KMS-11 (cell line): ENCODE data around the gene TRIM66.

Experiments
- H2AFZ ChIP-seq: fragments of 200-600 bp; sonication (generic); 2 replicates; pipeline ENCODE4 v1.6.1; 2016; ENCODE audit warnings: antibody characterized with exemption, mixed run types, low read depth
- H3K27ac ChIP-seq: fragments of 200-600 bp; sonication (generic); 2 replicates; pipeline ENCODE4 v1.6.1; 2016; ENCODE audit warnings: mild to moderate bottlenecking, mixed run types
- H3K27me3 ChIP-seq: fragments of 200-600 bp; sonication (generic); 2 replicates; pipeline ENCODE4 v1.6.1; 2017; ENCODE audit warnings: mild to moderate bottlenecking, low read depth, mixed run types, moderate library complexity; ENCODE audit not compliant: insufficient read depth
- H3K36me3 ChIP-seq: fragments of 200-600 bp; sonication (generic); 2 replicates; pipeline ENCODE4 v1.6.1; 2017; ENCODE audit warnings: mild to moderate bottlenecking, mixed run types; ENCODE audit not compliant: insufficient read depth
- H3K4me1 ChIP-seq: fragments of 200-600 bp; sonication (generic); 2 replicates; pipeline ENCODE4 v1.6.1; 2016; ENCODE audit warnings: mild to moderate bottlenecking, low read depth, mixed run types; ENCODE audit not compliant: poor library complexity, severe bottlenecking
- H3K4me2 ChIP-seq: fragments of 200-600 bp; sonication (generic); 2 replicates; pipeline ENCODE4 v1.7.0; 2016; ENCODE audit warnings: mild to moderate bottlenecking, mixed run types
- H3K4me3 ChIP-seq: fragments of 200-600 bp; sonication (generic); IDR thresholded peaks from 2 replicates; pipeline ENCODE4 v1.6.1; 2017; ENCODE audit warnings: low read depth, low read length, mixed read lengths; ENCODE audit not compliant: insufficient read depth
- H3K79me2 ChIP-seq: fragments of 200-600 bp; sonication (generic); 2 replicates; pipeline ENCODE4 v1.6.1; 2016; ENCODE audit warnings: low read depth, mixed run types; ENCODE audit not compliant: insufficient read depth
- H3K9ac ChIP-seq: fragments of 200-600 bp; sonication (generic); 2 replicates; pipeline ENCODE4 v1.6.1; 2016; ENCODE audit warnings: mild to moderate bottlenecking, mixed run types
- H4K20me1 ChIP-seq: fragments of 200-600 bp; sonication (generic); 2 replicates; pipeline ENCODE4 v1.6.1; 2016; ENCODE audit warnings: mild to moderate bottlenecking, mixed run types; ENCODE audit not compliant: insufficient read depth
- CTCF ChIP-seq: fragments of 200-600 bp; sonication (generic); conservative IDR thresholded peaks from 2 replicates; pipeline ENCODE4 v1.6.1; 2017; ENCODE audit warnings: low read depth, mild to moderate bottlenecking, antibody characterized with exemption, low read length, moderate library complexity, mixed read lengths

Gene TRIM66

GRCh38 chr11:8729067-8729466 lies 46.6 kb upstream of the TRIM66 start:
- Histone ChIP-seq H3K27me3 (no peaks in the 10 kb centered on the region), H3K9ac (no peak overlapping the region), H3K4me1 (no peaks in the 10 kb centered on the region), H3K4me3 (no peak overlapping the region), H3K27ac (no peak overlapping the region), H4K20me1 (no peaks in the 10 kb centered on the region), H2AFZ (no peak overlapping the region), H3K79me2 (no peaks in the 10 kb centered on the region), H3K36me3 (no peaks in the 10 kb centered on the region), H3K4me2 (no peak overlapping the region)
- no peak for TF ChIP-seq CTCF

GRCh38 chr11:8728563-8728962 lies 46.1 kb upstream of the TRIM66 start:
- Histone ChIP-seq H3K4me1 (no peaks in the 10 kb centered on the region), H2AFZ (no peak overlapping the region), H3K36me3 (no peaks in the 10 kb centered on the region), H3K27me3 (no peaks in the 10 kb centered on the region), H3K79me2 (no peaks in the 10 kb centered on the region), H3K4me3 (no peak overlapping the region), H3K27ac (no peak overlapping the region), H3K4me2 (no peak overlapping the region), H4K20me1 (no peaks in the 10 kb centered on the region), H3K9ac (no peak overlapping the region)
- no peak for TF ChIP-seq CTCF

- Histone ChIP-seq H2AFZ (no peak overlapping the region), H3K27me3 (no peaks in the 10 kb centered on the region), H3K79me2 (no peaks in the 10 kb centered on the region), H4K20me1 (no peaks in the 10 kb centered on the region), H3K4me3 (no peak overlapping the region), H3K9ac (no peak overlapping the region), H3K4me2 (no peak overlapping the region), H3K36me3 (no peaks in the 10 kb centered on the region), H3K4me1 (no peaks in the 10 kb centered on the region), H3K27ac (no peak overlapping the region)
- TF ChIP-seq CTCF = no peak
Measured at GRCh38 chr11:8726395-8726794, 43.9 kb upstream of the TRIM66 start.

- Histone ChIP-seq H3K4me3 (no peak overlapping the region), H3K27me3 (no peaks in the 10 kb centered on the region), H3K36me3 (no peaks in the 10 kb centered on the region), H3K27ac (no peak overlapping the region), H3K79me2 (no peaks in the 10 kb centered on the region), H3K4me2 (no peak overlapping the region), H2AFZ (no peak overlapping the region), H3K9ac (no peak overlapping the region), H3K4me1 (no peaks in the 10 kb centered on the region), H4K20me1 (no peaks in the 10 kb centered on the region)
- TF ChIP-seq CTCF = no peak
Measured at GRCh38 chr11:8724682-8725081, 42.2 kb upstream of the TRIM66 start.

- no peak overlapping the region for H3K4me2 ChIP-seq
- H3K27me3 ChIP-seq = no peaks in the 10 kb centered on the region
- TF ChIP-seq CTCF = no peak
- H3K27ac ChIP-seq = no peak overlapping the region
- no peaks in the 10 kb centered on the region for H3K79me2 ChIP-seq
- no peak overlapping the region for H2AFZ ChIP-seq
- no peak overlapping the region for H3K4me3 ChIP-seq
- no peaks in the 10 kb centered on the region for H3K36me3 ChIP-seq
- H3K4me1 ChIP-seq = no peaks in the 10 kb centered on the region
- H3K9ac ChIP-seq = no peak overlapping the region
- no peaks in the 10 kb centered on the region for H4K20me1 ChIP-seq
Measured at GRCh38 chr11:8723711-8724110, 41.2 kb upstream of the TRIM66 start.
